OCI-LY7 (cell line): ENCODE measurements around the gene STAC3. TPM values are rescaled to one million over a fixed set of nuclear protein-coding genes. Genes with fewer than 3 reads are reported as not detected.

Experiments used
- BruUV-seq: library from RNA; stranded (reverse); fragments of 400-500 nt; replicated peaks from 2 replicates; lab custom pipeline; 2021; lab: Mats Ljungman, UMichigan
- CTCF ChIA-PET: fragments of 300-600 bp; sonication (Branson Sonifier 250); formaldehyde crosslinking; loops from one replicate; lab custom pipeline; 2022; ENCODE audit warnings: antibody characterized with exemption; ENCODE audit not compliant: unreplicated experiment; lab: Charles Lee
- POLR2A ChIA-PET: fragments of 300-600 bp; sonication (Branson Sonifier 250); formaldehyde crosslinking; loops from one replicate; lab custom pipeline; 2022; ENCODE audit warnings: antibody characterized with exemption; lab: Charles Lee
- DNase-seq: peaks from one replicate; pipeline ENCODE4 v3.0.0-alpha.2; 2015; ENCODE audit warnings: low spot score
- H2AFZ ChIP-seq: fragments of 200-600 bp; sonication (generic), shearing (Covaris generic); 2 replicates; pipeline ENCODE4 v1.6.1; 2014; ENCODE audit warnings: mild to moderate bottlenecking, antibody characterized with exemption, low read length, moderate library complexity
- H3K27ac ChIP-seq: fragments of 200-600 bp; sonication (generic); 2 replicates; pipeline ENCODE4 v1.5.1; 2014; ENCODE audit warnings: mixed run types, low read depth, mild to moderate bottlenecking, moderate library complexity, low read length, inconsistent platforms; ENCODE audit not compliant: poor library complexity, severe bottlenecking
- H3K36me3 ChIP-seq: fragments of 200-600 bp; sonication (generic); 2 replicates; pipeline ENCODE4 v1.6.1; 2014; ENCODE audit warnings: mild to moderate bottlenecking, antibody characterized with exemption, low read length, moderate library complexity, mixed read lengths; ENCODE audit not compliant: insufficient read depth
- H3K4me1 ChIP-seq: fragments of 200-600 bp; sonication (generic); 2 replicates; pipeline ENCODE4 v1.5.1; 2014; ENCODE audit warnings: mild to moderate bottlenecking, low read length; ENCODE audit not compliant: insufficient read depth, poor library complexity, severe bottlenecking
- H3K4me2 ChIP-seq: fragments of 200-600 bp; sonication (generic); 2 replicates; pipeline ENCODE4 v1.6.1; 2014; ENCODE audit warnings: mild to moderate bottlenecking, low read length
- H3K4me3 ChIP-seq: fragments of 200-600 bp; sonication (generic); 2 replicates; pipeline ENCODE4 v1.5.1; 2014; ENCODE audit warnings: mild to moderate bottlenecking, low read depth, low read length; ENCODE audit not compliant: poor library complexity, severe bottlenecking
- H3K79me2 ChIP-seq: fragments of 200-600 bp; sonication (generic); 2 replicates; pipeline ENCODE4 v1.6.1; 2016; ENCODE audit warnings: low read depth, mild to moderate bottlenecking, low read length, moderate library complexity, mixed read lengths; ENCODE audit not compliant: insufficient read depth
- H3K9me2 ChIP-seq: fragments of 200-600 bp; sonication (generic); 2 replicates; pipeline ENCODE4 v1.6.1; 2016; ENCODE audit warnings: mild to moderate bottlenecking, low read length, mixed read lengths; ENCODE audit not compliant: insufficient read depth
- H3K9me3 ChIP-seq: fragments of 200-600 bp; sonication (generic); 2 replicates; pipeline ENCODE4 v1.6.1; 2014; ENCODE audit warnings: mild to moderate bottlenecking, mixed run types, low read length, mixed read lengths
- H4K20me1 ChIP-seq: fragments of 200-600 bp; sonication (generic); 2 replicates; pipeline ENCODE4 v1.6.1; 2014; ENCODE audit warnings: mild to moderate bottlenecking, antibody characterized with exemption, low read length, moderate library complexity, mixed read lengths; ENCODE audit not compliant: insufficient read depth
- CTCF ChIP-seq: fragments of 200-600 bp; sonication (generic); conservative IDR thresholded peaks from 2 replicates; pipeline ENCODE4 v1.5.1; 2014; ENCODE audit warnings: mild to moderate bottlenecking, antibody characterized with exemption, low read length, moderate library complexity, mixed read lengths
- EZH2phosphoT487 ChIP-seq: fragments of 200-600 bp; sonication (generic); IDR thresholded peaks from 2 replicates; pipeline ENCODE4 v1.6.1; 2018; ENCODE audit warnings: low read depth, borderline replicate concordance, mild to moderate bottlenecking, mixed run types, antibody characterized with exemption, low read length, moderate library complexity, mixed read lengths
- intact Hi-C: fragments of 100-400 bp; cut with micrococcal nuclease; formaldehyde crosslinking; loops from one replicate; pipeline ENCODE4 v1.10.0; 2022; ENCODE audit not compliant: unreplicated experiment
- total RNA-seq, 2 experiments: library from RNA; depleted of rRNA in 1 of 2; stranded (reverse); fragments of >200 nt in 1 of 2; shearing (Covaris generic) in 1 of 2; gene quantifications; 2 replicates each; pipeline ENCODE4 v1.2.3, GENCODE V29; 2014 to 2022

The STAC3 gene
- total RNA-seq, 2 experiments from 2014 or later, result 1.4 to 6.8 TPM

GRCh38 chr12:57213763-57214397, 37.1 kb downstream of the STAC3 start:
- Histone ChIP-seq H3K27ac (no peak overlapping the region), H3K9me3 (no peaks in the 10 kb centered on the region), H3K4me3 (peak overlapping the region; percentile 5), H2AFZ (peak overlapping the region; percentile 82), H3K36me3 (no peaks in the 10 kb centered on the region), H3K4me1 (peaks cover 75% of the 10 kb centered on the region), H3K9me2 (no peaks in the 10 kb centered on the region), H3K4me2 (peak overlapping the region; percentile 65), H3K79me2 (no peaks in the 10 kb centered on the region), H4K20me1 (no peaks in the 10 kb centered on the region)
- TF ChIP-seq EZH2phosphoT487 (no peak), CTCF (no peak)
- POLR2A ChIA-PET, result interaction anchor here (0.6 to 2.1 kb wide), 8 partner anchors 14 to 489 kb away, joined by 3 to 26 read pairs (median 6); partner anchors contain the start of genes INHBE, NACA and SHMT2
- CTCF ChIA-PET, result interaction anchor here (0.6 to 2.5 kb wide), 8 partner anchors 11 to 242 kb away, joined by 3 to 32 read pairs (median 5); partner anchors contain the start of genes INHBE and SHMT2
- no TSS peak for BruUV-seq
- DNase-seq, result no peak
- intact Hi-C loops, result loop anchor here (1.0 to 2.0 kb wide), 4 partner anchors 25 to 242 kb away; no protein-coding TSS in a partner anchor

- H3K4me1 ChIP-seq, result peaks cover 68% of the 10 kb centered on the region
- no peak for TF ChIP-seq EZH2phosphoT487
- TF ChIP-seq CTCF, result peak; percentile 91
- POLR2A ChIA-PET, result interaction anchor here (0.6 to 2.1 kb wide), 8 partner anchors 14 to 488 kb away, joined by 3 to 26 read pairs (median 6); partner anchors contain the start of genes INHBE, NACA and SHMT2
- intact Hi-C loops, result loop anchor here (1.0 to 2.0 kb wide), 3 partner anchors 30 to 243 kb away; no protein-coding TSS in a partner anchor
- peak; percentile 85 for DNase-seq
- H3K4me2 ChIP-seq, result peak overlapping the region; percentile 65
- no peaks in the 10 kb centered on the region for H3K79me2 ChIP-seq
- H3K9me2 ChIP-seq, result no peaks in the 10 kb centered on the region
- BruUV-seq, result no TSS peak
- CTCF ChIA-PET, result interaction anchor here (0.8 to 2.5 kb wide), 4 partner anchors 12 to 242 kb away, joined by 3 to 32 read pairs (median 10); partner anchors contain the start of genes INHBE and SHMT2
- H3K27ac ChIP-seq, result no peak overlapping the region
- no peaks in the 10 kb centered on the region for H3K9me3 ChIP-seq
- no peak overlapping the region for H3K4me3 ChIP-seq
- peak overlapping the region; percentile 82 for H2AFZ ChIP-seq
- H4K20me1 ChIP-seq, result no peaks in the 10 kb centered on the region
- H3K36me3 ChIP-seq, result no peaks in the 10 kb centered on the region
Measured at GRCh38 chr12:57213058-57213715, 37.8 kb downstream of the STAC3 start.
